IPS-11a (cell line): Measurements from ENCODE around the gene DCUN1D4.

Experiments used
- H3K4me3 ChIP-seq: one replicate; pipeline ENCODE4 v1.5.1; 2013; ENCODE audit warnings: low read depth, low read length, control low read depth

Gene DCUN1D4

DNA sequence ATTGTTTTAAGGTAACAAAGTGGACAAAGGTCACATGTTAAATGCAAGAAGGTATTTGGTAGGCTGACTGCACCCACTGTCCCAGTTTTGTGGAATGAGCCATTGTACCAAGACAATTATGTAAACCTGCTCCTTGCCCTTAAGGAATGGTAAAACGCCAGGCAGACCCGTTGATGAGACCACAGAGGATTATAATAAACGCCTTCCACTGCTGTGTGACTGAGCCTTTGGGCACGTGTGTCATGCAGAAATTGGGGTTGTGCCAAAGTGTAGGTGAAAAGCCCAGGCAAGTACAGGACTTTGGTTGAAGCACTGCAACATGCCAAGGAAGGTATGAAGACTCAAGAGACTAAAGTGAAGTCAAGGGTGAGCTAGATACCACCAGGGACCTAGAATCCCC lies 117.5 kb downstream of the DCUN1D4 start:
- H3K4me3 ChIP-seq: no peak overlapping the region

- no peak overlapping the region for H3K4me3 ChIP-seq
Observed at GRCh38 chr4:51963841-51964517, 121.0 kb downstream of the DCUN1D4 start.

- H3K4me3 ChIP-seq: no peak overlapping the region
Observed at GRCh38 chr4:51965862-51966261, 122.9 kb downstream of the DCUN1D4 start.
